Measurements from ENCODE around the gene LRP6. TPM values are rescaled to one million over a fixed set of nuclear protein-coding genes. Genes with fewer than 3 reads are reported as not detected.

LRP6 gene
- polyA plus RNA-seq, 1 donor from 2014 or later = 33.5 TPM

DNA sequence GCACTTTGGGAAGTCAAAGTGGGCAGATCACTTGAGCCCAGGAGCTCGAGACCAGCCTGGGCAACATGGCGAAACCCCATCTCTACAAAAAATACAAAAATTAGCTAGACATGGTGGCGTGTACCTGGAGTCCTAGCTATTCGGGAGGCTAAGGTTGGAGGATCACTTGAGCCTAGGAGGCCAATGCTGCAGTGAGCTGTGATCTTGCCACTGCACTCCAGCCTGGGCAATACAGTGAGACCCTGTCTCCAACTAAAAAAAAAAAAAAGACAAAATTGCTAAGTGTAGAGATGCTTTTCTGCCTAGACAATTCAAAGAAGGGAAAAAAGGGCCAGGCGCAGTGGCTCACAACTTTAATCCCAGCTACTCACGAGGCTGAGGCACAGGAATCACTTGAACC is 3.4 kb upstream of the LRP6 start:
- Histone ChIP-seq H2AFZ (ENCODE audit: low read depth, low read length) (no peak overlapping the region), H3K4me3 (ENCODE audit: low read length) (no peak overlapping the region), H3K79me2 (replicated peaks; ENCODE audit: insufficient read depth, low read length) (peaks cover 11% of the 10 kb centered on the region), H3K9me2 (ENCODE audit: insufficient read depth, low read length) (no peaks in the 10 kb centered on the region), H3K9me3 (ENCODE audit: low read length) (no peaks in the 10 kb centered on the region), H3K27ac (ENCODE audit: low read length) (no peak overlapping the region), H4K20me1 (ENCODE audit: insufficient read depth) (peaks cover 4% of the 10 kb centered on the region), H3F3A (ENCODE audit: insufficient read depth, low read length, poor library complexity, severe bottlenecking) (no peaks in the 10 kb centered on the region), H3K9ac (ENCODE audit: low read length) (no peak overlapping the region), H3K36me3 (ENCODE audit: insufficient read depth, low read length) (no peaks in the 10 kb centered on the region), H3K27me3 (ENCODE audit: insufficient read depth, low read depth, low read length) (no peaks in the 10 kb centered on the region), H3K4me2 (ENCODE audit: low read length) (no peak overlapping the region)
- TF ChIP-seq POLR2AphosphoS5 (IDR thresholded peaks at IDR 0.05) = no peak
- no peak for TF ChIP-seq EZH2 (IDR thresholded peaks at IDR 0.05; ENCODE audit: borderline replicate concordance, insufficient read depth, low read length, poor library complexity, severe bottlenecking)
- TF ChIP-seq REST (IDR thresholded peaks at IDR 0.05; ENCODE audit: borderline replicate concordance) = no peak
- TF ChIP-seq MXI1 (conservative IDR thresholded peaks at IDR 0.05; ENCODE audit: poor library complexity, severe bottlenecking) = no peak
- no peak for TF ChIP-seq CTCF (IDR thresholded peaks at IDR 0.05; ENCODE audit: poor library complexity, severe bottlenecking)
- TF ChIP-seq SMC3 (conservative IDR thresholded peaks at IDR 0.05; ENCODE audit: poor library complexity) = no peak
- no peak for TF ChIP-seq TAF1 (IDR thresholded peaks at IDR 0.05; ENCODE audit: low read depth)
- no peak for TF ChIP-seq RAD21 (conservative IDR thresholded peaks at IDR 0.05)
- no peak for TF ChIP-seq EP300 (conservative IDR thresholded peaks at IDR 0.05; ENCODE audit: poor library complexity, severe bottlenecking)

- Histone ChIP-seq H3K4me2 (ENCODE audit: low read length) (peak overlapping the region; percentile 97), H3K9ac (ENCODE audit: low read length) (peak overlapping the region; percentile 98), H3K4me3 (ENCODE audit: low read length) (peak overlapping the region; percentile 93), H3K36me3 (ENCODE audit: insufficient read depth, low read length) (no peaks in the 10 kb centered on the region), H3K9me2 (ENCODE audit: insufficient read depth, low read length) (no peaks in the 10 kb centered on the region), H3F3A (ENCODE audit: insufficient read depth, low read length, poor library complexity, severe bottlenecking) (no peaks in the 10 kb centered on the region), H3K27ac (ENCODE audit: low read length) (peak overlapping the region; percentile 99), H3K9me3 (ENCODE audit: low read length) (no peaks in the 10 kb centered on the region), H3K27me3 (ENCODE audit: insufficient read depth, low read depth, low read length) (no peaks in the 10 kb centered on the region), H2AFZ (ENCODE audit: low read depth, low read length) (peak overlapping the region; percentile 95), H3K79me2 (replicated peaks; ENCODE audit: insufficient read depth, low read length) (peaks cover 34% of the 10 kb centered on the region), H4K20me1 (ENCODE audit: insufficient read depth) (peaks cover 4% of the 10 kb centered on the region)
- TF ChIP-seq TAF1 (IDR thresholded peaks at IDR 0.05; ENCODE audit: low read depth) (no peak), RAD21 (conservative IDR thresholded peaks at IDR 0.05) (no peak), EP300 (conservative IDR thresholded peaks at IDR 0.05; ENCODE audit: poor library complexity, severe bottlenecking) (no peak), REST (IDR thresholded peaks at IDR 0.05; ENCODE audit: borderline replicate concordance) (no peak), POLR2AphosphoS5 (IDR thresholded peaks at IDR 0.05) (no peak), MXI1 (conservative IDR thresholded peaks at IDR 0.05; ENCODE audit: poor library complexity, severe bottlenecking) (no peak), EZH2 (IDR thresholded peaks at IDR 0.05; ENCODE audit: borderline replicate concordance, insufficient read depth, low read length, poor library complexity, severe bottlenecking) (no peak), SMC3 (conservative IDR thresholded peaks at IDR 0.05; ENCODE audit: poor library complexity) (no peak), CTCF (IDR thresholded peaks at IDR 0.05; ENCODE audit: poor library complexity, severe bottlenecking) (no peak)
These were observed 927 bp upstream of the LRP6 start for GRCh38 chr12:12267742-12268200.
